Smooth muscle cell of the brain vasculature (primary cell): ENCODE data around the gene TBL1Y.
"Not testable (repeated sequence)": the region's sequence is repeated elsewhere in the genome, so short reads cannot be mapped to it uniquely, and the experiment has no call there.

ENCODE experiments used
- DNase-seq: peaks from one replicate; pipeline ENCODE4 v3.0.0-alpha.2; 2012; ENCODE audit warnings: low read depth, low spot score

TBL1Y gene

GRCh38 chrY:7080548-7080947, 170.1 kb downstream of the TBL1Y start:
- not testable (repeated sequence) for DNase-seq

DNA sequence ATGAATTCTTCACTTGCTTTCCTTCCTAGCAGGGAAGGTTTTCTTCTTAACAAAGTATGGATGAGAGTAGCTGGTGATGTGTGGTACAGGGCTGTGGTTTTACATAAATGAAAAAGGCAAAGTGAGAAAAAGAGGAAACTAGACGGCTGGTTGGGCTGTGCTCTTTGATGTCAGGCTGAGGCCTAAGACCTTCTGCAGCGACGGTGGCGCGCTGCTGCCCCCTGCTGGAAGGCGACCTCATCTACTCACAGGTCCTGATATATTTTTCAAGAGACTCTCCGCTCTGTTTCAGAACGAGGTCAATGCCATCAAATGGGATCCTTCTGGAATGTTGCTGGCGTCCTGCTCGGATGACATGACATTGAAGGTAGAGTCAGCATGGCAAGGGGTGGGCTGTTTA, 175.1 kb downstream of the TBL1Y start:
- no peak for DNase-seq

DNA sequence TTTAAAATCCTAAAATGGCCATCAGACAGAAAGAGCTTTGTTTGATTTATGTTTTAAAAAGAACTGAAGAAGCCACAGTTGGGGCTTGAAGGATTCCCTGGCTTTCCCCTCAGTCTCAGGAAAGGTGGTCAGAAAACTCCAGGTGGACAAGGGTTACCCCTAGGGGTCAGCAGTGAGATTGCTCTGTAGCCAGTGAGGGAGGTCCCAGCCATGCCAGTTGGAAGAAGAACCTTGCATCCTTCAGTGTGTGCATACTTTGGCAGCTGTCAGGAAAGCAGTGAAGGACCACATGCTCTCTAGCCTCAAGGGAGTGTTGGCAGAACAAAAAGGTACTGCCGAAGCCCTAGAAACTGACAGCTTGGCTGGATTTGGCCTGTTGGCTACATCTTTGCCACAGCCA, 182.3 kb downstream of the TBL1Y start:
- DNase-seq, result no peak

GRCh38 chrY:7094365-7094764, 183.9 kb downstream of the TBL1Y start:
- no peak for DNase-seq

- no peak for DNase-seq
These were observed 186.5 kb downstream of the TBL1Y start for GRCh38 chrY:7097021-7097420.

GRCh38 chrY:7099742-7100141, 189.2 kb downstream of the TBL1Y start:
- no peak for DNase-seq

DNA sequence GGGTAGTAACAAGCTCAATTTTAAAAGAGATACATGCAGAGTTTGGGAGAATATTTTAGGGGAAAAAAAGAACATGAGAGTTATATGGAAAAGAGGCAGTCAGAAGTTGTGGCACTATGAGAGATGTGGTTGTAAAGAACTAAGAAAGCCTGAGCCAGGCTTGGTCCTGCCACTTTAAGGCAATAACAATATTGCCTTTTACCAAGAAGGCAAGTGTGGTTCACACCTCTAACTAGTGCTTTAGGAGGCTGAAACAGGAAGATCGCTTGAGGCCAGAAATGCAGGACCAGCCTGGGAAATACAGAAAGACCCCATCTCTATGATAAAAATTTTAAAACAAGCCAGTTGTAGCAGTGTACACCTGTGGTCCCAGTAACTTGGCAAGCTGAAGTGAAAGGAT, 192.2 kb downstream of the TBL1Y start:
- no peak for DNase-seq

DNA sequence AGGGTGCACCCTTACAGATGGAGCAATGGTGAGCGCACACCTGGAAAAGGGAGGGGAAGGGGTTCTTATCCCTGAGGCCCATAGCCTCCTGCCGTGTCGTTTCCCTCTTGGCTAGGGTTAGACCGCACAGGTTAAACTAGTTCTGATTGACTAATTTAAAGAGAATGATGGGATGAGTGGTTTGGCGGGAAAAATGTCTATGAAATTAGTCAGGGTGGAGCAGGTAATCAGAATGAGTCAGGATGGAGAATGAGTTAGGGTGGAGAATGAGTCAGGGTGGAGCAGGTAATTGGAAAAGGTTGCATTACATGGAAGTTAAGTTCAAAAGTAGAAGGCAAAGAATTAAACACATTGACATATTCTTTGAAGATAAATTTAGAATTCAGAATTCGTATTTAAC, 196.7 kb downstream of the TBL1Y start:
- no peak for DNase-seq

GRCh38 chrY:7110086-7110485, 199.6 kb downstream of the TBL1Y start:
- DNase-seq, result no peak

- DNase-seq, result no peak
These were observed 205.4 kb downstream of the TBL1Y start for GRCh38 chrY:7115871-7116270.

- no peak for DNase-seq
These were observed 211.7 kb downstream of the TBL1Y start for GRCh38 chrY:7122202-7122601.

- DNase-seq, result no peak
These were observed 214.9 kb downstream of the TBL1Y start for GRCh38 chrY:7125136-7126056.

DNA sequence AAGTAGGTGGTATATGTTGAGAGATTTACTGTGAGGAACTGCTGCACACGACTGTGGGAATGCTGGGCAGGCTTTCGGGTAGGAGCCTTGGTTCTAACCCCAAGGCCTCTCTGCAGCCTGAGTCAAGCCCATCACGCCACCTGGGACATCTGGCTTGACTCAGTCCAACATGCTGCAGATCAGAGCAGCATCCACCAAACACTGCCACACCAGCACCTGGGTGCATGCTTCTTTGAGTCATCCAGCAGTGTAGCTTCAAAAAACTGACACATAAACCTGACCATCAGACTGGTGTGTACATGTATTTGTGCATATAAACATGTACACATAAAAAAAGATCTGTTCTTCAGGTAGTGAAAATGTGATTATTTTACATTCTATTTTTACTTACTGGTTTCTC, 217.7 kb downstream of the TBL1Y start:
- no peak for DNase-seq
